Activated CD4-positive, CD25-positive, alpha-beta regulatory T cell treated with anti-CD3 and anti-CD28 coated beads, Interleukin-2, amount 50 U/mL, for 16 hours (primary cell): Measurements from ENCODE around the gene S100A13.
"Not testable (repeated sequence)": the region's sequence is repeated elsewhere in the genome, so short reads cannot be mapped to it uniquely, and the experiment has no call there.

ENCODE experiments used
- DNase-seq: peaks from one replicate; pipeline ENCODE4 v3.0.0-alpha.2; 2020; ENCODE audit warnings: low read depth, low spot score

The S100A13 gene

DNA sequence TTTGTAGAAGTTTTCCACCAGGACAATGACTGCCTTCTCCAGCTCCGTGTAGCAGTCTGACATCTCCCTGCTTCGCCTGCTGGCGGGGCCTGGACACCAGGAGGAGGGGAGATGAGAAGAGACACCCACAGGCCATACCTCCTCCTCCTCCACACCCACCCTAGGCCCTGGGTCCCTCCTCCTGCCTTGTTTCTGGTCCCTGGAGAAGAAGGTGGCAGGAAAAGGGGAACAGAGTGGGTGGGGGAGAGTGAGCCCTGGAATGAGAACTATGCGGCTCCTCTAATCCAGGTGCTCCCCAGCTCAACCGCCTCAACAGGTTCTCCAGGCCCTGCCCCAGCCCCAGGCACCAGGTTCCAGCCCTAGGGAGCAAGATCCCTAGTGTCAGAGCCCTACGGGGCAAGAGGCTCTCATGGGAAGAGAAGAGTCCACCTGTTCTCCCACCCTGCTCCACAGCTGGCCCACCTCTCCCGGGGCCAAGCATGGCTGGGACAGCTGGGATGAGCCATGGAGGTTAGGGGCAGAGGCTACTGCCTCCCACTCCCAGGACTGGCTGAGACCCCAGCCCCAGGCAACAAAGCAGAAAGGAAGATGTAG is 19.1 kb downstream of the S100A13 start:
- DNase-seq = no peak

DNA sequence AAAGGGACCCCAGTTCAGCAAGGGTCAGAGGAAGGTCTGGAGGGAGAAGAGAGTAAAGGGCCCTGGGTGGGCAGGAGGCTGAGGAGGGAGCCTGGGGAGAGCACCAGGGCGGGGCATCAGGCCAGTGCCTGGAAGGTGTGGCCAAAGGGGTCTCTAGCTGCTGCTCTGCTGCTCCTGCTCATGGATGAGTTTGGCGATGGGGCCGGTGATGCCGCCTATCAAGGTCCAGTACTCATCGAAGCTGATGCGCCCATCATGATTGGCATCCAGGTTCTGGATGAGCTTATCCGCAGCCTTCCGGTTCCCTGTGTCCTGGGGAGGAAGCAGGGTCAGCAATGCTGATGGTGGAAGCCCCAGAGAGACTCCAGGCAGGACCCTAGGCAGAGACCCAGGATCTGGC is 19.9 kb downstream of the S100A13 start:
- no peak for DNase-seq

- DNase-seq = no peak
Observed at GRCh38 chr1:153606194-153606593, 21.1 kb downstream of the S100A13 start.

DNA sequence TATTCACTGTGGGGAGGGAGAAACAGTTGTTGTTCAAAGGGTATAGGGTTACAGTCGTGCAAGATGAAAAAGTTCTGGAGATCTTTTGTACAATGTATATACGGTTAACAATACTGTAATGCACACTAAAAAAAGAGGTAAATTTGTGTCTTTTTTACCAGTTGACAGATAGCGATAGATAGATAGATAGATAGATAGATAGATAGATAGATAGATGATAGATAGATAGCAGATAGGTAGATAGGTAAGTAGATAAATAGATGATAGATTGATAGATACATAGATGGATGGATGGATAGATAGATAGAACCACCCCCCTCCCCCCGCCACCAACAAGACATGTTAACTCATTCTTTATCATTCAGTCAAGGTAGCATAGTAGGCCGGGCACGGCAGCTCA is 24.6 kb downstream of the S100A13 start:
- no peak for DNase-seq

DNA sequence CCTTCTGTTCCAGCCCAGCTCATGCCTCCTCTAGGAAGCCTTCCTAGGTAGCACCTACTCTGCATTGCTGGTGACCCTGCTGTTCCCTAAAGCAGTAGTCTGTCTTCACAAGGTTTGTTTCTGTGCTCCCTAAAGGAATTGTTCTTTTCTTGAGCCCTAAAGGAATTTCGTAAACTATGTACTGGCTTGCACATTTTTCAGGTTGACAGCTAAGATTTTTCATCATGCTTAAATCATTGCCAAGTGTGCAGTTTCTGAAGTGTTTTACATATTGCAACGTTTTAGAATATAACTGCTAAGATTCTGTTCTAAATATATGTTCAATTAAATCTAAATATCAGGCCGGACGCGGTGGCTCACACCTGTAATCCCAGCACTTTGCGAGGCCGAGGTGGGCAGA is 27.5 kb downstream of the S100A13 start:
- DNase-seq = no peak

GRCh38 chr1:153598309-153599172 is 28.8 kb downstream of the S100A13 start:
- DNase-seq = no peak

GRCh38 chr1:153597206-153597605 is 30.1 kb downstream of the S100A13 start:
- no peak for DNase-seq

DNA sequence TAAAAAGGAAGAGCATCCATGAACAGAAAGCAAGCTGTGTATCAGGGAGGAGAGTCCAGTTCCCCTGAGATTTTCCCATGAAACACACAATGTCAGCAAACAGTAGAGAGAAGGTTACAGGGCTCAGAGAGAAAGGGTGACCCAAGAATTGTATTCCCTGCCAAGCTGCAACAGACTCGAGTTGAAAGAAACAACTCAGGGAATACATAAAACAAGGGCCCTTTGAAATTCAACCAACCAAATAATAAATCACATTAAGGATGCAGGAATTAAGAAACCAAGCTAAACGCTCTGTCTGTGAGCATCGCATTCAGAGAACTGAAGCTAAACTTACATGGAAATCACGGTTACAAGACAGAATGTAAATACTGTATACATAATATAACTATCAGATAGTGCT is 34.6 kb downstream of the S100A13 start:
- no peak for DNase-seq

- no peak for DNase-seq
Observed at GRCh38 chr1:153588482-153588881, 38.8 kb downstream of the S100A13 start.

DNA sequence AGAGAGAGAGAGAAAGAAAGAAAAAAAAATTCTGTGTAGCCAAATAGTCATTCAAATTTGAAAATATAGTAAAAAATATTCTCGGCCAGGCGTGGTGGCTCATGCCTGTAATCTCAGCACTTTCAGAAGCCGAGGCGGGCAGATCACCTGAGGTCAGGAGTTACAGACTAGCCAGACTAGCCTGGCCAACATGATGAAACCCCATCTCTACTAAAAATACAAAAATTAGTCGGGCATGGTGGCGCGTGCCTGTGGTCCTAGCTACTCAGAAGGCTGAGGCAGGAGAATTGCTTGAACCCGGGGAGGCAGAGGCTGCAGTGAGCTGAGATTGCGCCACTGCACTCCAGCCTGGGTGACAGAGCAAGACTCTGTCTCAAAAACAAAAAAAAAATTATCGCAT is 39.3 kb downstream of the S100A13 start:
- DNase-seq = not testable (repeated sequence)

DNA sequence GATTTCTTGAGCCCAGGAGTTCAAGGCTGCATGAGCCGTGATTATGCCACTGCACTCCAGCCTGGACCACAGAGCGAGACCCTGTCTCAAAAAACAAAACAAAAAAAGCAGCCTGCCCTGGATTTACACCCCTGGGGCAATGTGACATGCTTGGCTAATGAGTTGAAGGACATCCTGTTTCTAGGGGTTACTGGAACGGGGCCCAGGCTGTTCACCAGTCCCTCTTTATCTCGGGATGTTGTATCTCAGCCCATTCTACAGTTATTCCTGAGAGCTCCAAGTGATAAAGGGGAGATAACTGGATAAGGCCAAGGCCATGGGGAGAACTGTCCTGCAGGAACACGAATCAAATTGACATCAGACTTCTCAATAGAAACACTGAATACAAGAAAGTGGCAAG is 40.0 kb downstream of the S100A13 start:
- DNase-seq = no peak

DNA sequence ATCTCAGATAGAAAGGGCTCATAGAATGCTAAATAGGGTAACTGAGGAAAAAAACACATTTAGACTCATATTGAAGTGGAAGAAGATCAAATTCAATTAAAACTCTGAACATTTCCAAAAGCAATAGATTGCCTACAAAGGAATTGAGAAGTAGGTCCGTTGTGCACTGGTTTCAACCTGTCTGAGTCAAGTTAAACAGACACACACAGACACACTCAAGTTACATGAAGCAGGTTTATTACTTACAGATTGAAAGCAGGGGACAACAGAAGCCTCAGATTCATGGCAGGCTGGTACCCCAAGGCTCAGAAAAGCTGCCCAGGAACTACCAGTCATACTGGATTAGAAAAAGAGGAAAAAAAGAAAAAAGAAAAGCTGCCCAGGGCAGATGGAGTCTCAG is 41.0 kb downstream of the S100A13 start:
- DNase-seq = no peak

- no peak for DNase-seq
Observed at GRCh38 chr1:153585006-153585405, 42.3 kb downstream of the S100A13 start.

- DNase-seq = no peak
Observed at GRCh38 chr1:153583976-153584375, 43.3 kb downstream of the S100A13 start.

DNA sequence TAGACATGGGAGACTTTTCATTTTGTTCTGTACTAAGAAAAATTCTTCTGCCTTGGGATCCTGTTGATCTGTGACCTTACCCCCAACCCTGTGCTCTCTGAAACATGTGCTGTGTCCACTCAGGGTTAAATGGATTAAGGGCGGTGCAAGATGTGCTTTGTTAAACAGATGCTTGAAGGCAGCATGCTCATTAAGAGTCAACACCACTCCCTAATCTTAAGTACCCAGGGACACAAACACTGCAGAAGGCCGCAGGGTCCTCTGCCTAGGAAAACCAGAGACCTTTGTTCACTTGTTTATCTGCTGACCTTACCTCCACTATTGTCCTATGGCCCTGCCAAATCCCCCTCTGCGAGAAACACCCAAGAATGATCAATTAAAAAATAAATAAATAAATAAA is 43.8 kb downstream of the S100A13 start:
- not testable (repeated sequence) for DNase-seq

DNA sequence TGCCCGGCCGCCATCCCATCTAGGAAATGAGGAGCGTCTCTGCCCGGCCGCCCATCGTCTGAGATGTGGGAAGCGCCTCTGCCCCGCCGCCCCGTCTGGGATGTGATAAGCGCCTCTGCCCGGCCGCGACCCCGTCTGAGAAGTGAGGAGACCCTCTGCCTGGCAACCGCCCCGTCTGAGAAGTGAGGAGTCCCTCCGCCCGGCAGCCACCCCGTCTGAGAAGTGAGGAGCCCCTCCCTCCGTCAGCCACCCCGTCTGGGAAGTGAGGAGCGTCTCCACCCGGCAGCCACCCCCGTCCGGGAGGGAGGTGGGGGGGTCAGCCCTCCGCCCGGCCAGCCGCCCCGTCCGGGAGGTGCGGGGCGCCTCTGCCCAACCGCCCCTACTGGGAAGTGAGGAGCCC is 44.5 kb downstream of the S100A13 start:
- not testable (repeated sequence) for DNase-seq

DNA sequence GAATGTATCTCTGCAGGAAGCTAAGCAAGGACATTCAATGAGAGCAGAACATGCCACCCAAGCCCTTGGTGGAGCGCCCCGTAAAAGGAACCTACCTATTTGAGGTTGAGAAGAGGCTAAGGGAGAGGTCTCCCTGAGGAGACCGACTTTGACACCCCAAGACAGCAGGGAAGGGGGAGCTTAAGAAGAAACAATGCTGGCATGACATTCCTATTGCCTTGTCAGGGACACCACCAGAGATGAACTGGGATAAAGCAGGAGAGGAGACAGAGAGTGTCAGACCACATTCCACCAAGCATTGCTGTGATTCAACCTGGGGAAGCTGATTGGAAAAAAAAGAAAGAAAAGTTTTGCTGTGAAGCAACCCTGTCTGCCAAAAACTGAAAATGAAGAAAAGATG is 48.4 kb downstream of the S100A13 start:
- DNase-seq = no peak

DNA sequence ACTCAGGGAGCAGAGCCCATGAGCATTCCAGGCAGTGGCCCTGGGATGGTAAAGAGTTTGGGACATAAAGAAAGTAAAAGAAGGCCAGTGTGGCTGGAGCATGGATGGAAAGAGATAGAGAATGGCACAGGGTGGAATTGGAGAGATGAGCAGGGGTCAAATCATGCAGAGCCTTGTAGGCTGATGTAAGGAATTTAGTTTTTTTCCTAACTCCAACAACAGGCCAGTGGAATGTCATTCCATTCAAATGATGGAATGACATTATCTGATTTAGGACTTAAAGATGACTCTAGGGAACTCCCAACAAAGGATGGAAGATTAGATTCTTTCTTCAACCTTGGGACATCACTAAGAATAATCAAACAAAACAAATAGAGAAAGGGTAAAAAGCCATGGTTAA is 48.8 kb downstream of the S100A13 start:
- DNase-seq = no peak

- no peak for DNase-seq
Observed at GRCh38 chr1:153577624-153578051, 49.7 kb downstream of the S100A13 start.

DNA sequence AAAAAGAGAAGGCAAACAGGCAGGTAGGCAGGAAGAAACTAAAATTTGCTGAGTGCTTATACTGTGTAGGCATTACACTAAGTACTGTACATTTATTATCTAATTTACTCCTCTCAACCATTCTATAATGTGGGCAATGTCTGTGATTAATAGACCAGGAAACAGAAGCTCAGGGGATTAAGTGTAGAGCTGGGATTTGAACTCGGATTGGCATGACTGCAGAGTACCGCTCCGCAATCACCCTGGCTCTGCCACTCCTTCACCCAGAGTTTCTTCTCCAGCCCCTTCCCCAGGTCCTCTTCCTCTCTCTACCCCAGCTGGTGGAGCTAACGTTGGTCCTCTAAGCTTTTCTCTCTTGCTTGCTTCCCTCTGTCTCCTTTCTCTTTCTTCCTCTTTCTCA is 50.2 kb downstream of the S100A13 start:
- DNase-seq = no peak

DNA sequence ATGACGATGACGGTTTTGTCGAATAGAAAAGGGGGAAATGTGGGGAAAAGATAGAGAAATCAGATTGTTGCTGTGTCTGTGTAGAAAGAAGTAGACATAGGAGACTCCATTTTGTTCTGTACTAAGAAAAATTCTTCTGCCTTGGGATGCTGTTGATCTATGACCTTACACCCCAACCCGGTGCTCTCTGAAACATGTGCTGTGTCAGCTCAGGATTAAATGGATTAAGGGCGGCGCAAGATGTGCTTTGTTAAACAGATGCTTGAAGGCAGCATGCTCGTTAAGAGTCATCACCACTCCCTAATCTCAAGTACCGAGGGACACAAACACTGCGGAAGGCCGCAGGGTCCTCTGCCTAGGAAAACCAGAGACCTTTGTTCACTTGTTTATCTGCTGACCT is 51.8 kb downstream of the S100A13 start:
- DNase-seq = not testable (repeated sequence)

DNA sequence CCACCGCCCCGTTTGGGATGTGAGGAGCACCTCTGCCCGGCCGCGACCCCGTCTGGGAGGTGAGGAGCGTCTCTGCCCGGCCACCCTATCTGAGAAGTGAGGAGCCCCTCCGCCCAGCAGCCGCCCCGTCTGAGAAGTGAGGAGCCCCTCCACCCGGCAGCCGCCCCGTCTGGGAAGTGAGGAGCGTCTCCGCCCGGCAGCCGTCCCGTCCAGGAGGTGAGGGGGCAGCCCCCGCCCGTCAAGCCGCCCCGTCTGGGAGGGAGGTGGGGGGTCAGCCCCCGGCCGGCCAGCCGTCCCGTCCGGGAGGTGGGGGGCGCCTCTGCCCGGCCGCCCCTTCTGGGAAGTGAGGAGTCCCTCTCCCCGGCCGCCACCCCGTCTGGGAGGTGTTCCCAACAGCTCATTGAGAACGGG is 52.2 kb downstream of the S100A13 start:
- DNase-seq = not testable (repeated sequence)

DNA sequence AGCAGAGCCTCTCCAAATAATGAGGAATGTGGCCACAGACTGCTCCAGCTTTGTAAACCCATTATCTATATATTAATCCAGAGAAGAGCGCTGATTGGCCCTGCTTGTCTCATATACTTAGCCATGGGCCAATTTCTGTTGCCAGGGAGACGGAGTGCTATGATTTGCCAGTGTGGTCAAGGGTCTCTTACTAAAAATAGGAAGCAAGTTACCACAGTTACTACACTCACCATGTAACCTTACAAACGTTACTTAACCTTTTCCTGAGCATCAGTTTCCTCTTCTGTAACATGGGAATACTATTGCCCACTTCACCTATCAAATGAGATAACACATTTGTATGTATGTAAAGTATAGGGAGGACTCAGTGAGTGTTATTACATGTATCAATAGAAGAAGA is 54.0 kb downstream of the S100A13 start:
- DNase-seq = no peak
